Liver (tissue), 9 donors: ENCODE results near the gene CZIB. TPM values are rescaled to one million over a fixed set of nuclear protein-coding genes. Genes with fewer than 3 reads are reported as not detected.
A peak's percentile ranks its signal among the peaks of the same experiment; 100 is the strongest.

Experiments used
- DNase-seq: peaks from one replicate; pipeline ENCODE4 v3.0.0-alpha.2; 2017; ENCODE audit warnings: low spot score
- H3K27ac ChIP-seq, 2 donors: one replicate each; pipeline ENCODE4 v1.7.0; 2013; ENCODE audit warnings: inconsistent platforms in 2 of 2, low read length in 2 of 2, control low read depth in 1 of 2, low read depth in 1 of 2, mild to moderate bottlenecking in 1 of 2
- H3K27me3 ChIP-seq, 4 donors: one replicate each; pipeline versions ENCODE4 v1.6.1 to v1.7.0; 2013; ENCODE audit warnings: low read length in 3 of 4, inconsistent platforms in 1 of 4, mild to moderate bottlenecking in 1 of 4, moderate library complexity in 1 of 4; ENCODE audit not compliant: control insufficient read depth in 4 of 4, insufficient read depth in 4 of 4
- H3K36me3 ChIP-seq, 4 donors: one replicate each; pipeline versions ENCODE4 v1.6.1 to v1.7.0; 2013; ENCODE audit warnings: low read length in 3 of 4, mild to moderate bottlenecking in 3 of 4, low read depth in 1 of 4, moderate library complexity in 1 of 4; ENCODE audit not compliant: control insufficient read depth in 4 of 4, insufficient read depth in 3 of 4
- H3K4me1 ChIP-seq, 4 donors: one replicate each; pipeline versions ENCODE4 v1.6.1 to v1.7.0; 2013; ENCODE audit warnings: low read length in 3 of 4, mild to moderate bottlenecking in 3 of 4, moderate library complexity in 1 of 4; ENCODE audit not compliant: control insufficient read depth in 4 of 4, insufficient read depth in 4 of 4
- H3K4me3 ChIP-seq, 3 donors: one replicate each; pipeline versions ENCODE4 v1.6.1 to v1.7.0; 2013; ENCODE audit warnings: low read length in 3 of 3, control low read depth in 1 of 3, low read depth in 1 of 3, mild to moderate bottlenecking in 1 of 3
- H3K9ac ChIP-seq, 2 donors: one replicate each; pipeline ENCODE4 v1.7.0; 2013; ENCODE audit warnings: low read length in 2 of 2, mild to moderate bottlenecking in 2 of 2, moderate library complexity in 2 of 2, control low read depth in 1 of 2, low read depth in 1 of 2
- H3K9me3 ChIP-seq, 4 donors: one replicate each; pipeline versions ENCODE4 v1.6.1 to v1.7.0; 2013; ENCODE audit warnings: low read length in 3 of 4; ENCODE audit not compliant: control insufficient read depth in 4 of 4
- ATF3 ChIP-seq: IDR thresholded peaks from 2 replicates; pipeline ENCODE4 v1.6.1; 2016; ENCODE audit warnings: antibody characterized with exemption
- CTCF ChIP-seq: fragments of 150-350 bp; IDR thresholded peaks from 2 replicates; pipeline ENCODE4 v1.5.1; 2017; ENCODE audit warnings: improper control_type of control experiment, low read depth, low read length; ENCODE audit not compliant: missing input control
- EGR1 ChIP-seq, 2 donors: IDR thresholded peaks; 2 replicates each; pipeline ENCODE4 v1.6.1; 2016 to 2018; ENCODE audit warnings: antibody characterized with exemption in 2 of 2, low read depth in 2 of 2
- FOXA1 ChIP-seq: IDR thresholded peaks from 2 replicates; pipeline ENCODE4 v1.6.1; 2016; ENCODE audit warnings: antibody characterized with exemption
- FOXA2 ChIP-seq: IDR thresholded peaks from 2 replicates; pipeline ENCODE4 v1.6.1; 2016; ENCODE audit warnings: antibody characterized with exemption
- GABPA ChIP-seq, 2 donors: IDR thresholded peaks in 1 of 2; conservative IDR thresholded peaks in 1 of 2; 2 replicates each; pipeline ENCODE4 v1.6.1; 2016; ENCODE audit warnings: antibody characterized with exemption in 2 of 2, mild to moderate bottlenecking in 1 of 2, moderate library complexity in 1 of 2
- HNF4A ChIP-seq, 2 donors: conservative IDR thresholded peaks; 2 replicates each; pipeline ENCODE4 v1.6.1; 2016; ENCODE audit warnings: antibody characterized with exemption in 2 of 2, mild to moderate bottlenecking in 2 of 2
- HNF4G ChIP-seq: IDR thresholded peaks from 2 replicates; pipeline ENCODE4 v1.6.1; 2016; ENCODE audit warnings: antibody characterized with exemption
- JUND ChIP-seq, 2 donors: IDR thresholded peaks; 2 replicates each; pipeline ENCODE4 v1.6.1; 2016; ENCODE audit warnings: antibody characterized with exemption in 2 of 2
- MAX ChIP-seq: IDR thresholded peaks from 2 replicates; pipeline ENCODE4 v1.6.1; 2016; ENCODE audit warnings: antibody characterized with exemption
- NR2F2 ChIP-seq: IDR thresholded peaks from 2 replicates; pipeline ENCODE4 v1.6.1; 2016; ENCODE audit warnings: antibody characterized with exemption
- RAD21 ChIP-seq, 2 donors: IDR thresholded peaks; 2 replicates each; pipeline ENCODE4 v1.6.1; 2016; ENCODE audit warnings: antibody characterized with exemption in 2 of 2, mild to moderate bottlenecking in 2 of 2
- REST ChIP-seq: IDR thresholded peaks from 2 replicates; pipeline ENCODE4 v1.6.1; 2016; ENCODE audit warnings: antibody characterized with exemption, mild to moderate bottlenecking
- RXRA ChIP-seq, 2 donors: IDR thresholded peaks; 2 replicates each; pipeline ENCODE4 v1.6.1; 2017 to 2018; ENCODE audit warnings: antibody characterized with exemption in 2 of 2, mild to moderate bottlenecking in 1 of 2
- SP1 ChIP-seq: IDR thresholded peaks from 2 replicates; pipeline ENCODE4 v1.6.1; 2018; ENCODE audit warnings: antibody characterized with exemption, mild to moderate bottlenecking
- TAF1 ChIP-seq: conservative IDR thresholded peaks from 2 replicates; pipeline ENCODE4 v1.6.1; 2016; ENCODE audit warnings: antibody characterized with exemption, mild to moderate bottlenecking
- YY1 ChIP-seq: IDR thresholded peaks from 2 replicates; pipeline ENCODE4 v1.6.1; 2016; ENCODE audit warnings: antibody characterized with exemption, mild to moderate bottlenecking
- ZBTB33 ChIP-seq: IDR thresholded peaks from 2 replicates; pipeline ENCODE4 v1.6.1; 2016; ENCODE audit warnings: antibody characterized with exemption
- WGBS: extraction: QIAGEN DNeasy Blood & Tissue Kit; methylation state at CpG from one replicate; pipeline ENCODE4 v1.1.7; 2013; 5-methylcytosine and 5-hydroxymethylcytosine counted together
- polyA plus RNA-seq, 2 donors: library from polyadenylated mRNA; stranded (reverse) in 1 of 2; unstranded in 1 of 2; fragments of 200-250 nt in 1 of 2; fragments of >200 nt in 1 of 2; fragmentation: Nextera tagmentation in 1 of 2; extraction: Ambion mirVana in 1 of 2; gene quantifications; one replicate each; pipeline versions ENCODE4 v1.2.1 to v1.2.3, GENCODE V29; 2013 to 2015
- total RNA-seq, 2 donors: library from RNA; depleted of rRNA; stranded (reverse); fragments of >200 nt; gene quantifications; one replicate each; pipeline ENCODE4 v1.2.3, GENCODE V29; 2014
- donor health status: healthy.
- donor health status: healthy.
- donor health status: healthy.
- donor health status: healthy.
- donor health status: healthy.

The CZIB gene
- total and polyA plus RNA-seq, 4 donors: 19.8 to 32.3 (median 25.4) TPM

- TF ChIP-seq REST: peak; percentile 55
- no peak for TF ChIP-seq NR2F2
- TF ChIP-seq HNF4A (conservative IDR thresholded peaks at IDR 0.05): peak; percentile 58 to 80
Observed at GRCh38 chr1:53195246-53196016, 25.0 kb downstream of the CZIB start (continued).

- DNase-seq: peak; percentile 61
- Histone ChIP-seq H3K27ac (peak overlapping the region; percentile 64 to 73), H3K4me1 (peaks cover 2 to 51% (median 40%) of the 10 kb centered on the region in 4 donors), H3K9me3 (no peaks in the 10 kb centered on the region), H3K36me3 (no peaks in the 10 kb centered on the region), H3K4me3 (peak overlapping the region in 2 of 3 donors; percentile 1 to 18), H3K9ac (no peak overlapping the region), H3K27me3 (no peaks in the 10 kb centered on the region)
- TF ChIP-seq HNF4A (conservative IDR thresholded peaks at IDR 0.05) (peak; percentile 92 to 96), SP1 (peak; percentile 80), MAX (peak; percentile 92), HNF4G (peak; percentile 79), RAD21 (IDR thresholded peaks at IDR 0.05) (peak; percentile 53 to 61), CTCF (peak; percentile 30), ZBTB33 (peak; percentile 88), ATF3 (no peak), JUND (IDR thresholded peaks at IDR 0.05) (peak; percentile 37 to 86), FOXA1 (peak; percentile 58), EGR1 (IDR thresholded peaks at IDR 0.05; ENCODE audit: low read depth in 2 of 2) (peak in 1 of 2 donors; percentile 91), RXRA (IDR thresholded peaks at IDR 0.05) (peak; percentile 85 to 91), TAF1 (no peak), REST (peak; percentile 73), FOXA2 (no peak), GABPA (IDR thresholded peaks at IDR 0.05 in 1 of 2, conservative IDR thresholded peaks at IDR 0.05 in 1 of 2) (peak in 1 of 2 donors; percentile 78), YY1 (peak; percentile 71), NR2F2 (no peak)
- WGBS: 32% methylated on average over 10 of the region's 10 CpGs
Observed at GRCh38 chr1:53190210-53190611, 30.2 kb downstream of the CZIB start.
